ACC112 (cell line): ENCODE measurements around the gene LRP1B.

Source experiments
- H2AFZ ChIP-seq: fragments of 200-600 bp; sonication (generic); one replicate; pipeline ENCODE4 v1.6.0; 2017; ENCODE audit warnings: antibody characterized with exemption, low read length; ENCODE audit not compliant: unreplicated experiment
- H3K27ac ChIP-seq: fragments of 200-600 bp; sonication (generic); 2 replicates; pipeline ENCODE4 v1.5.1; 2014; ENCODE audit warnings: low read depth, mild to moderate bottlenecking, antibody characterized with exemption, low read length, moderate library complexity
- H3K27me3 ChIP-seq: fragments of 200-600 bp; sonication (generic); 2 replicates; pipeline ENCODE4 v1.6.1; 2014; ENCODE audit warnings: mild to moderate bottlenecking, antibody characterized with exemption, low read length, moderate library complexity, mixed read lengths; ENCODE audit not compliant: insufficient read depth
- H3K36me3 ChIP-seq: fragments of 200-600 bp; sonication (generic); 2 replicates; pipeline ENCODE4 v1.6.1; 2016; ENCODE audit warnings: mild to moderate bottlenecking, antibody characterized with exemption, low read length, moderate library complexity, mixed read lengths; ENCODE audit not compliant: insufficient read depth
- H3K4me1 ChIP-seq: fragments of 200-600 bp; sonication (generic); one replicate; pipeline ENCODE4 v1.6.1; 2016; ENCODE audit warnings: low read length, mixed read lengths; ENCODE audit not compliant: insufficient read depth, unreplicated experiment, control insufficient read depth
- H3K4me3 ChIP-seq: fragments of 200-600 bp; sonication (generic); 2 replicates; pipeline ENCODE4 v1.5.1; 2014; ENCODE audit warnings: mild to moderate bottlenecking, low read depth, low read length
- H3K79me2 ChIP-seq: fragments of 200-600 bp; sonication (generic); one replicate; pipeline ENCODE4 v1.6.0; 2016; ENCODE audit warnings: low read length; ENCODE audit not compliant: control insufficient read depth, unreplicated experiment, insufficient read depth

The LRP1B gene

GRCh38 chr2:141724426-141724825 is 406.4 kb downstream of the LRP1B start:
- no peaks in the 10 kb centered on the region for H3K36me3 ChIP-seq

GRCh38 chr2:141723814-141724213 is 407.0 kb downstream of the LRP1B start:
- no peak overlapping the region for H2AFZ ChIP-seq
- H3K36me3 ChIP-seq: no peaks in the 10 kb centered on the region
- no peaks in the 10 kb centered on the region for H3K27me3 ChIP-seq
- no peak overlapping the region for H3K4me3 ChIP-seq
- no peaks in the 10 kb centered on the region for H3K4me1 ChIP-seq
- H3K79me2 ChIP-seq: no peaks in the 10 kb centered on the region
- H3K27ac ChIP-seq: no peak overlapping the region

More at GRCh38 chr2:141724426-141724825, 406.4 kb downstream of the LRP1B start:
- H3K79me2 ChIP-seq: no peaks in the 10 kb centered on the region
- no peak overlapping the region for H3K4me3 ChIP-seq
- H3K4me1 ChIP-seq: no peaks in the 10 kb centered on the region
- H3K27me3 ChIP-seq: no peaks in the 10 kb centered on the region
- H2AFZ ChIP-seq: no peak overlapping the region
- H3K27ac ChIP-seq: no peak overlapping the region

- Histone ChIP-seq H3K27me3 (no peaks in the 10 kb centered on the region), H3K4me1 (no peaks in the 10 kb centered on the region), H3K4me3 (no peak overlapping the region), H3K36me3 (no peaks in the 10 kb centered on the region), H2AFZ (no peak overlapping the region), H3K79me2 (no peaks in the 10 kb centered on the region), H3K27ac (no peak overlapping the region)
Measured at GRCh38 chr2:141720476-141720875, 410.3 kb downstream of the LRP1B start.

GRCh38 chr2:141714496-141714895 is 416.3 kb downstream of the LRP1B start:
- Histone ChIP-seq H3K4me3 (no peak overlapping the region), H3K36me3 (no peaks in the 10 kb centered on the region), H3K4me1 (no peaks in the 10 kb centered on the region), H3K27ac (no peak overlapping the region), H3K27me3 (no peaks in the 10 kb centered on the region), H3K79me2 (no peaks in the 10 kb centered on the region), H2AFZ (no peak overlapping the region)

GRCh38 chr2:141711627-141712026 is 419.2 kb downstream of the LRP1B start:
- no peaks in the 10 kb centered on the region for H3K36me3 ChIP-seq
- H2AFZ ChIP-seq: no peak overlapping the region
- no peak overlapping the region for H3K4me3 ChIP-seq
- no peak overlapping the region for H3K27ac ChIP-seq
- no peaks in the 10 kb centered on the region for H3K4me1 ChIP-seq
- H3K27me3 ChIP-seq: no peaks in the 10 kb centered on the region
- H3K79me2 ChIP-seq: no peaks in the 10 kb centered on the region

GRCh38 chr2:141710589-141711239 is 420.1 kb downstream of the LRP1B start:
- no peaks in the 10 kb centered on the region for H3K27me3 ChIP-seq
- H3K4me3 ChIP-seq: no peak overlapping the region
- H3K4me1 ChIP-seq: no peaks in the 10 kb centered on the region
- no peak overlapping the region for H2AFZ ChIP-seq
- no peak overlapping the region for H3K27ac ChIP-seq
- no peaks in the 10 kb centered on the region for H3K79me2 ChIP-seq
- no peaks in the 10 kb centered on the region for H3K36me3 ChIP-seq

- Histone ChIP-seq H3K4me3 (no peak overlapping the region), H3K79me2 (no peaks in the 10 kb centered on the region), H3K27me3 (no peaks in the 10 kb centered on the region), H3K36me3 (no peaks in the 10 kb centered on the region), H2AFZ (no peak overlapping the region), H3K27ac (no peak overlapping the region), H3K4me1 (no peaks in the 10 kb centered on the region)
Measured at GRCh38 chr2:141709756-141710155, 421.1 kb downstream of the LRP1B start.

GRCh38 chr2:141707486-141707885 is 423.3 kb downstream of the LRP1B start:
- Histone ChIP-seq H2AFZ (no peak overlapping the region), H3K79me2 (no peaks in the 10 kb centered on the region), H3K27ac (no peak overlapping the region), H3K27me3 (no peaks in the 10 kb centered on the region), H3K36me3 (no peaks in the 10 kb centered on the region), H3K4me3 (no peak overlapping the region), H3K4me1 (no peaks in the 10 kb centered on the region)

GRCh38 chr2:141704541-141704940 is 426.3 kb downstream of the LRP1B start:
- no peak overlapping the region for H2AFZ ChIP-seq
- no peaks in the 10 kb centered on the region for H3K27me3 ChIP-seq
- no peaks in the 10 kb centered on the region for H3K4me1 ChIP-seq
- H3K27ac ChIP-seq: no peak overlapping the region
- no peaks in the 10 kb centered on the region for H3K36me3 ChIP-seq
- no peak overlapping the region for H3K4me3 ChIP-seq
- no peaks in the 10 kb centered on the region for H3K79me2 ChIP-seq

- H3K27ac ChIP-seq: no peak overlapping the region
Measured at GRCh38 chr2:141703501-141703900, 427.3 kb downstream of the LRP1B start.

GRCh38 chr2:141701618-141702017 is 429.2 kb downstream of the LRP1B start:
- no peak overlapping the region for H3K27ac ChIP-seq
- H3K4me3 ChIP-seq: no peak overlapping the region
- H3K27me3 ChIP-seq: no peaks in the 10 kb centered on the region
- no peaks in the 10 kb centered on the region for H3K36me3 ChIP-seq
- no peak overlapping the region for H2AFZ ChIP-seq
- H3K79me2 ChIP-seq: no peaks in the 10 kb centered on the region
- H3K4me1 ChIP-seq: no peaks in the 10 kb centered on the region

More at GRCh38 chr2:141703501-141703900, 427.3 kb downstream of the LRP1B start:
- Histone ChIP-seq H2AFZ (no peak overlapping the region), H3K27me3 (no peaks in the 10 kb centered on the region), H3K4me1 (no peaks in the 10 kb centered on the region), H3K4me3 (no peak overlapping the region), H3K36me3 (no peaks in the 10 kb centered on the region), H3K79me2 (no peaks in the 10 kb centered on the region)
